M059J (cell line): ENCODE measurements around the gene MAMDC2. TPM values are rescaled to one million over a fixed set of nuclear protein-coding genes. Genes with fewer than 3 reads are reported as not detected.
A peak's percentile ranks its signal among the peaks of the same experiment; 100 is the strongest.

Source experiments
- DNase-seq: peaks from one replicate; pipeline ENCODE4 v3.0.0-alpha.2; 2012; ENCODE audit warnings: low read depth
- total RNA-seq: library from RNA; depleted of rRNA; stranded (reverse); fragments of >200 nt; shearing (Covaris generic); gene quantifications from 2 replicates; pipeline ENCODE4 v1.2.3, GENCODE V29; 2014

MAMDC2 gene
- total RNA-seq, 1 experiment from 2014 or later, result 4.9 TPM

GRCh38 chr9:70133253-70134208, 89.9 kb downstream of the MAMDC2 start:
- DNase-seq, result no peak

DNA sequence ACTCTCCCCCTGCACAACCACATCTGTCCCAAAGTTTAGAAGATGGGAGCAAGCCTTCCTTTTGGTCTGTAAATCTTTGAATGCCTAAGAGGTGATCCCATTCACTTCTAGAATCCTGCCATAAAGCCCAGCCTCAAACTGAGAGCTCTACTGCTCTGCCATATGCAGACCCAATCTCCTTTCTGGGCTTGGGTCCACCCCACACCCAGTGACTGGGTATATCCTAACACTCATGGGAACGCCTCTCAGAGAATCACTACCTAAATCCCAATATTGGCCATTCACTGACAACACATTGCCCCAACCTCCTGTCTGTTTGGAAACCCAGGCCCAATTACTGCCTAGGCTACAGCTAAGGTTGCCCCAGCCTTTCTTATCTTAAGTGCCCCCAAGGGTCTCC, 90.7 kb downstream of the MAMDC2 start:
- no peak for DNase-seq

GRCh38 chr9:70135176-70135575, 91.5 kb downstream of the MAMDC2 start:
- DNase-seq, result peak; percentile 57

GRCh38 chr9:70136632-70137031, 93.0 kb downstream of the MAMDC2 start:
- DNase-seq, result peak; percentile 96

- DNase-seq, result no peak
Measured at GRCh38 chr9:70137577-70137976, 93.9 kb downstream of the MAMDC2 start.

DNA sequence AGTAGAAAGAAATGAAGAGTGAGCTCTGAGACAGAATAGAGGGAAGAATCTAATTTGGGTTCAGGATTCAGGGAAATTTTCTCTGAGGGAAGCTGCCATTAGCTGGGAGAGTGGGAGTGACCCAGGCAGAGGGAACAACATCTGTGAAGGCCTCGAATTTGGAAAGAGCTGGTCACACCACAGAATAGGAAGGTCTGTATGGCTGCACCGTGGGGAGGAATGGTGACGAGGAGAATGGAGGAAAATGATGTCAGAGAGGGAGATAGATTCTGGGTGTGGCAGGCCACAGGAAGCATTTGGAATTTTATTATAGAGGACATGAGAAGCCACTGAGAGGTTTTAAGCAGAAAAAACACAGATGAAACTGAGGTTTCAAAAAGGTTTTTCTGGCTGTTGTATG, 98.5 kb downstream of the MAMDC2 start:
- DNase-seq, result no peak

GRCh38 chr9:70143394-70144130, 99.9 kb downstream of the MAMDC2 start:
- peak; percentile 19 for DNase-seq

DNA sequence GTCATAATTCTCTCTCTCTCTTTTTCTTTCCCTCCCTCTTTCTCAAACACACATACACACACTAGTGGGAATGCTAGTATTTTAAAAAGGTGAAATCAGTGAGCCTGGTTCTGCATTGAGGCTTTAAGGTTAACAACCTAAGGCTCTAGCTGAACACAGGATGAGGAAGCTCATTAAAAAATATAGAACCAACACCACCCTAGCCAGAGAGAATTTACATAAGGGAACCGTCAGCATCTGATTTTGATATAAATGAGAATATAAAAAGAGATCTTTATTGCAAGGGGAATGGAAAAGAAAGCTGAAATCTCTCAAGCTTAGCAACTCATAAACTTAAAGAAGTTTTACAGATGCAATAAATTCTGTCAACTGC, 100.5 kb downstream of the MAMDC2 start:
- no peak for DNase-seq

DNA sequence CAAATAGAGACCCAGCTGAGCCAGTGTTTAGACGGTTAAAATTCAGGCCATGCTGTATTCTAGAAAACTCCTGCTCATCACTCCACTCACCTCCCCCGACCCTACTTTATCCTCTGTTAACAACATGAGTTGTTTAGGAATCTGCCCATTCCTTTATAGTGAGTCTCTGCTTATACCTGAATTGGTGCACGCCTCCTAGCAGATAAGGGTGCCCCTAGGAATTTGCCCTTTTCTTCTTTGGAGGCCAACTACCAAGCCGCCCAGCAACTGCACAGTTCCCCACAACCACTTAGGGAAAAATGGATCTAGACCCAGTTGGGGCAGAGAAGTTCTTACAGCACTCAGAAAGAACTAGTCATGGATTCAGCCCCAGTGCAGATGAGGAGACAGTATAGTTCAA, 102.3 kb downstream of the MAMDC2 start:
- no peak for DNase-seq

DNA sequence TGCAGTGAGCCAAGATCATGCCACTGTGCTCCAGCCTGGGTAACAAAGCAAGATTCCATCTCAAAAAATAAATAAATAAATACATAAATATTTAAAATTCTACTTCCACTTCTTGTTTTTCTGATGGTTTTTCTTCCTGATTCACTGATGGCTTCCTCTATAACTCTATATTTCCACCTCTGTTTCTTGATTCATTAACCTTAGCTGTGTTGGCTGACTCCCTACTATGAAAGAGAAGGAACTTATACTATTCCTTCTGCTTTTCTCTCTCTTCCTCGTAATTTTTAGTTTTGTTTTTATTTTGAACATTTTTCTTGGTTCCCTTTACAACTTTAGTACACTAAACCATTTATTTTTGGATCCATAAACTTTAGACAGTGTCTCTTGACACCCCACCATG, 103.5 kb downstream of the MAMDC2 start:
- no peak for DNase-seq

- DNase-seq, result no peak
Measured at GRCh38 chr9:70147651-70148050, 104.0 kb downstream of the MAMDC2 start.

DNA sequence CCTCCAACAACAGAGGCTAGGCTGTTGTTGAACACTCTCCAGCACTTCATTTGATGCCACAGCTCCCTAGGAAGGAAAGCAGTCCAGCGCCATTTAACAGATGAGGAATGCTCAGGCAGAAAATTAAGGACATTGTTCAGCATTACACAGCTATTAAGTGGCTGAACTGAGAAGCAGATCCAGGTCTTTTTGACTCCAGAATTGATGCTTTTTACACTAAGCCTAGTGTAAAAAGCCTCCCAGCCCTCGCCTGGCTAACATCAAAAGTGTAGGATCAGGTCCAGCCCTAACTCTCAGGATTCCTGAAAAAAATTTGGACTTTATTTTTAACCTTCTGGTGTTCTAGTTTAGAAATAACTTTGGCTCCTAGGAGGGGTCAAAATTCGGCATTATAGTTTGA, 108.7 kb downstream of the MAMDC2 start:
- no peak for DNase-seq

GRCh38 chr9:70156729-70157128, 113.1 kb downstream of the MAMDC2 start:
- peak; percentile 66 for DNase-seq

GRCh38 chr9:70159630-70160029, 116.0 kb downstream of the MAMDC2 start:
- peak; percentile 85 for DNase-seq

- no peak for DNase-seq
Measured at GRCh38 chr9:70160686-70161600, 117.3 kb downstream of the MAMDC2 start.

- DNase-seq, result peak; percentile 55
Measured at GRCh38 chr9:70165006-70165602, 121.5 kb downstream of the MAMDC2 start.

DNA sequence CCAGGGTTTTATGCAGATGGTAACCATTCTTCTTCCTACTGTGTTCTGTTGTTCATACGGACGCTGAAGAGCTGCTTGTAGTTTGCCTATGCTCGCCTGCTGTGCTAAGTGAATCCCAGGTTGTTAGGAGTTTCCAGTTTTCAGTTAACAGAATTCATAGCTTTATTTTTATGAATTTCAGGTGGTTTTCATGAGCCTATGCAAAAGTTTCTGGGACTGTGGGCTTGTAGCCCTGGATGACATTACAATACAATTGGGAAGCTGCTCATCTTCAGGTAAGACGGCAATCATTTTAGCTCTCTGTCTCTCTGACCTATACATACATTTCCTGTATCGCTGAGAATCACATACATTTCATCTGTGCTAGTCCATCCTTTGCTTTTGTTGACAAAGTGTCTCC, 124.9 kb downstream of the MAMDC2 start:
- no peak for DNase-seq

DNA sequence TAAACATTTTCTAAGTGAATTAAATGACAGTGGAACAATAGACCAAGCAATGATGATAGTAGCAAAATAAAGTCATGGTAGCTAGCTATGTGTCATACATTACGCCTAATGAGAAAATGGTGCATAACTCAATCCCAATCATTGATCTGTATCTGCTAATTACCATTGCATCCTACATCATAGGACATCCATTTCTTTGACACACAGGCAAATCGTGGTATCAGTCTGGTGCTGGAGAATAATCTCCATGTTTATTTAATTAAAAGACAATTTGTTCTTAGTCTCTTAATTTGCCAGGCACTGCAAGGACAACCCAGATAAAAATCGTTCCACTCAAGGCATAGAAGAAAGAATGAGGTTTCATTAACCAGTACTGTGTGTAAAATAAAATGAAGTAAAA, 125.6 kb downstream of the MAMDC2 start:
- no peak for DNase-seq

- no peak for DNase-seq
Measured at GRCh38 chr9:70170151-70170790, 126.6 kb downstream of the MAMDC2 start.

DNA sequence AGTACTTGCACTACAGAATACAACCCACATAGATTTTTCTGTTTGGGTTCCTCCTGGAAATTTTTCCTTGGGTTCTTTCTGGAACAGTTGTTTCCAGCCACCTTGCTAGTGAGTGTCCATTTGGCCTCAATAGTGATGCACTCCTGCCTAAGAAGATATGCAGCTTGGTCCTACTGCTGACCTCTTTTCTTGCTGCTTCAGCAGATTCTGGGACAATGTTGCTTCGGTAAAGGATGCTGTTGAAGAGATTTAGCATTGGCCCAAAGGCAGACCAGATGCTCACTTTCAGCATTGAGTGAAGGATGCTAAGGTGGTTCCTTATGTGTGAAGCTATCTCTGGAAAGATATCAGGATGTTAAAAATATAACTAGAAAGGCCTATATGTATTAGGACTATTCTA, 128.9 kb downstream of the MAMDC2 start:
- no peak for DNase-seq

DNA sequence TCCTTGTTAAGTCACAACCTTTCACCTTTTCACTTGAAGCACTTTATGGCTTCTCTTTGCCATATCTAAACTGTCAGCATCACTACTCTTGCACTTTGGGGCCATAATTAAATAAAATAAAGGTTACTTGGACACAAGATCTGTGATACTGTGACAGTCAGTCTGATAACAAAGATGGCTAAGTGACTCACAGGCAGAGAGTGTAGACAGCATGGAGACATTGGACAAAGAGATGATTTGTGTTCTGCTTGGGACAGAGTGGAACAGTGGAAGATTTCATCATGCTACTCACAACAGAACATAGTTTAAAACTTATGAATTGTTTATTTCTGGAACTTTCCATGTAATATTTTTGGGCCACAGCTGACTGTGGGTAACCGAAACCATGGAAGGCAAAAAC, 133.5 kb downstream of the MAMDC2 start:
- DNase-seq, result peak; percentile 16
